HEK293T (cell line): ENCODE data around the gene PRKCA.

Experiments used
- CTCF ChIA-PET: fragments of 350-600 bp; formaldehyde crosslinking; extraction: SDS; loops from one replicate; lab custom pipeline; 2021; ENCODE audit warnings: antibody characterized with exemption, inconsistent platforms; lab: Yijun Ruan, JAX
- POLR2A ChIA-PET: fragments of 350-600 bp; formaldehyde crosslinking; extraction: SDS; loops from one replicate; lab custom pipeline; 2020; ENCODE audit warnings: antibody characterized with exemption, inconsistent platforms; lab: Yijun Ruan, JAX
- DNase-seq: peaks from one replicate; pipeline ENCODE4 v3.0.0; 2012; ENCODE audit warnings: mixed read lengths; ENCODE audit errors: extremely low spot score
- ARNT ChIP-seq: fragments of 450-650 bp; IDR thresholded peaks from 2 replicates; pipeline ENCODE4 v1.6.1; 2017; ENCODE audit warnings: mild to moderate bottlenecking
- BHLHE40 ChIP-seq: fragments of 450-650 bp; IDR thresholded peaks from 2 replicates; pipeline ENCODE4 v1.6.1; 2016; ENCODE audit warnings: mild to moderate bottlenecking, moderate library complexity, borderline replicate concordance
- CTBP1 ChIP-seq: fragments of 450-650 bp; IDR thresholded peaks from 2 replicates; pipeline ENCODE4 v1.6.1; 2016; ENCODE audit warnings: borderline replicate concordance
- ELF4 ChIP-seq: fragments of 450-650 bp; IDR thresholded peaks from 2 replicates; pipeline ENCODE4 v1.6.1; 2017; ENCODE audit warnings: antibody characterized with exemption
- FOXA1 ChIP-seq: fragments of 450-650 bp; IDR thresholded peaks from 2 replicates; pipeline ENCODE4 v1.6.1; 2016; ENCODE audit warnings: mild to moderate bottlenecking
- FOXK2 ChIP-seq: fragments of 450-650 bp; IDR thresholded peaks from 2 replicates; pipeline ENCODE4 v1.6.1; 2016; ENCODE audit warnings: mild to moderate bottlenecking
- FOXM1 ChIP-seq: fragments of 450-650 bp; IDR thresholded peaks from 2 replicates; pipeline ENCODE4 v1.6.1; 2017; ENCODE audit warnings: mild to moderate bottlenecking, borderline replicate concordance
- HDGF ChIP-seq: fragments of 450-650 bp; IDR thresholded peaks from 2 replicates; pipeline ENCODE4 v1.6.1; 2017; ENCODE audit warnings: antibody characterized with exemption, borderline replicate concordance
- L3MBTL2 ChIP-seq: fragments of 450-650 bp; conservative IDR thresholded peaks from 2 replicates; pipeline ENCODE4 v1.6.1; 2016; ENCODE audit warnings: mild to moderate bottlenecking
- LEF1 ChIP-seq: fragments of 450-650 bp; IDR thresholded peaks from 2 replicates; pipeline ENCODE4 v1.6.1; 2017; ENCODE audit warnings: mild to moderate bottlenecking, borderline replicate concordance
- NFRKB ChIP-seq: fragments of 450-650 bp; IDR thresholded peaks from 2 replicates; pipeline ENCODE4 v1.6.1; 2016; ENCODE audit warnings: mild to moderate bottlenecking, moderate library complexity
- SP1 ChIP-seq: fragments of 450-650 bp; IDR thresholded peaks from 2 replicates; pipeline ENCODE4 v1.6.1; 2017
- SUZ12 ChIP-seq: fragments of 450-650 bp; IDR thresholded peaks from 2 replicates; pipeline ENCODE4 v1.6.1; 2016; ENCODE audit warnings: mild to moderate bottlenecking
- TARDBP ChIP-seq: fragments of 450-650 bp; IDR thresholded peaks from 2 replicates; pipeline ENCODE4 v1.6.1; 2016
- ZNF384 ChIP-seq: fragments of 450-650 bp; IDR thresholded peaks from 2 replicates; pipeline ENCODE4 v1.6.1; 2016
- TF ChIP-seq, protein P1 (sequence below): fragments of 450-650 bp; IDR thresholded peaks from 2 replicates; pipeline ENCODE4 v1.6.1; 2016

The PRKCA gene

DNA sequence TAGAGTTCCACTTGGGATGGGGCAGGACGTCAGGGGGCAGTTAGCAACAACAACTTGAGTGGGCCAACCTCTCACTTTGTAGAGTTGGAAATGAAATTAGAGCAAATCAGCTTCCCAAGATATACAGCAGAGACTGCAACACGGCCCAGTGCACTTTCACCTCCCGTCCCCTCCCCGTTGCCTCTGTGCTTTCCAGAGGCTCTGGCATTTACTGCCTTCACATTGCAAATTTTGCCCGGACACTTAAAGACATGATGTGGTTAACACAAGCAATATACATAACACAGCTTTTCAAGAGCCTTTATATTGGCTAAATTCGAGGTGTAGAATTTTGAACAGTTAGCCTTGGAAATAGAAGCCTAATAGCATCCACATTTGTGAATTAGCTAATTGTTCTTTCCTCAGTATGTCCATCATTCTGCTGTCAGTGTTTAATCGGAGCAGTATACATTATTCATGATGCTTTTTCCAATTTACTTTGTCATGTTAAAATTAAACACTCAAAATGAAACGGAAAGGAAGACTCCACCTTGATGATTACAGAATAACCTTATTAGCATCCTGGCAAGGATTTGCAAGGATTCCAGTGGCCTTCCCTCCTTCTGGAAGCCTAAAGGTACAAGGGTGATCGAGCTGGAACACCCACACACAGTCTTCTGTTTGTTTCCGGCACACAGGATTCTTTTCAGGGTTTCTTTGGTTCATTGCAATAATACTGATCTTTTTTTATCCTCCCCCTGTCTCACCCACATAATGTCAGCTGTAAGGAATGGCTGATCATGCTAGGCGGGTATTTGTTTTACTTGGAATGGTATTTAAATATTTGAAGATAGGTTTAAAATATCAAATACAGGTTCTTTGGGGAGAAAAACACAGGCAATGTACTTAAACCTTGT, 341.6 kb downstream of the PRKCA start:
- DNase-seq = no peak
- TF ChIP-seq LEF1 = no peak
- TF ChIP-seq HDGF = no peak
- no peak for TF ChIP-seq ELF4
- no peak for TF ChIP-seq FOXA1
- no peak for TF ChIP-seq NFRKB
- TF ChIP-seq SP1 = no peak
- TF ChIP-seq TARDBP = no peak
- TF ChIP-seq CTBP1 = no peak
- no peak for TF ChIP-seq L3MBTL2
- no peak for TF ChIP-seq ARNT
- POLR2A ChIA-PET = no interaction called here
- CTCF ChIA-PET = no interaction called here

- ChIA-PET POLR2A (no interaction called here), CTCF (no interaction called here)
- no peak for DNase-seq
- no peak for TF ChIP-seq FOXM1
- TF ChIP-seq ZNF384 = no peak
- TF ChIP-seq TARDBP = no peak
- no peak for TF ChIP-seq NFRKB
- TF ChIP-seq ARNT = no peak
- no peak for TF ChIP-seq L3MBTL2
- no peak for TF ChIP-seq LEF1
- no peak for TF ChIP-seq ELF4
- no peak for TF ChIP-seq HDGF
- no peak for TF ChIP-seq SP1
- TF ChIP-seq CTBP1 = no peak
- TF ChIP-seq SUZ12 = no peak
- TF ChIP-seq FOXK2 = no peak
Observed at GRCh38 chr17:66645259-66645658, 342.8 kb downstream of the PRKCA start.

- POLR2A ChIA-PET = interaction anchor here (1.0 kb wide), 1 partner anchor 97 kb away, joined by 3 read pairs; no protein-coding TSS in a partner anchor
- no peak for DNase-seq
- TF ChIP-seq SUZ12 (no peak), LEF1 (no peak), L3MBTL2 (no peak)
- CTCF ChIA-PET = no interaction called here
Observed at GRCh38 chr17:66647391-66647983, 345.1 kb downstream of the PRKCA start.

- ChIA-PET CTCF (no interaction called here), POLR2A (no interaction called here)
- TF ChIP-seq FOXM1 (no peak), ZNF384 (no peak), SUZ12 (no peak), L3MBTL2 (no peak), CTBP1 (no peak), ARNT (no peak), FOXK2 (no peak)
- TF ChIP-seq, protein P1, sequence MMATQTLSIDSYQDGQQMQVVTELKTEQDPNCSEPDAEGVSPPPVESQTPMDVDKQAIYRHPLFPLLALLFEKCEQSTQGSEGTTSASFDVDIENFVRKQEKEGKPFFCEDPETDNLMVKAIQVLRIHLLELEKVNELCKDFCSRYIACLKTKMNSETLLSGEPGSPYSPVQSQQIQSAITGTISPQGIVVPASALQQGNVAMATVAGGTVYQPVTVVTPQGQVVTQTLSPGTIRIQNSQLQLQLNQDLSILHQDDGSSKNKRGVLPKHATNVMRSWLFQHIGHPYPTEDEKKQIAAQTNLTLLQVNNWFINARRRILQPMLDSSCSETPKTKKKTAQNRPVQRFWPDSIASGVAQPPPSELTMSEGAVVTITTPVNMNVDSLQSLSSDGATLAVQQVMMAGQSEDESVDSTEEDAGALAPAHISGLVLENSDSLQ = no peak
- no peak for DNase-seq
Observed at GRCh38 chr17:66649818-66650543, 347.6 kb downstream of the PRKCA start.

GRCh38 chr17:66650544-66650877, 348.1 kb downstream of the PRKCA start:
- TF ChIP-seq FOXM1 (no peak), LEF1 (no peak), BHLHE40 (no peak), CTBP1 (no peak), ZNF384 (no peak), SP1 (no peak), ELF4 (no peak), ARNT (no peak), L3MBTL2 (no peak), FOXK2 (no peak), NFRKB (no peak), TARDBP (no peak), HDGF (no peak), SUZ12 (no peak), FOXA1 (no peak)
- TF ChIP-seq, protein P1 = no peak
- DNase-seq = no peak
- POLR2A ChIA-PET = no interaction called here
- CTCF ChIA-PET = no interaction called here

- no peak for DNase-seq
- CTCF ChIA-PET = no interaction called here
- POLR2A ChIA-PET = no interaction called here
Observed at GRCh38 chr17:66652840-66653507, 350.6 kb downstream of the PRKCA start.

More at GRCh38 chr17:66652840-66653507, 350.6 kb downstream of the PRKCA start:
- TF ChIP-seq FOXK2 (no peak), ZNF384 (no peak), FOXA1 (no peak), FOXM1 (no peak), ARNT (no peak), LEF1 (no peak)
